Right atrium auricular region (tissue), 2 donors: Measurements from ENCODE around the gene RNF38. TPM values are rescaled to one million over a fixed set of nuclear protein-coding genes. Genes with fewer than 3 reads are reported as not detected.
A peak's percentile ranks its signal among the peaks of the same experiment; 100 is the strongest.
"Not testable (repeated sequence)": the region's sequence is repeated elsewhere in the genome, so short reads cannot be mapped to it uniquely, and the experiment has no call there.

Source experiments
- DNase-seq: peaks from one replicate; pipeline ENCODE4 v3.0.0-alpha.2; 2019; ENCODE audit warnings: low spot score
- H3K27ac ChIP-seq, 2 donors: fragments of 200-600 bp; sonication (generic); 1 replicate in 1 of 2; 2 replicates in 1 of 2; pipeline ENCODE4 v1.5.1; 2016 to 2019
- H3K27me3 ChIP-seq, 2 donors: fragments of 200-600 bp; sonication (generic); one replicate each; pipeline versions ENCODE4 v1.5.1 to v1.6.0; 2017 to 2019
- H3K36me3 ChIP-seq: fragments of 200-600 bp; sonication (generic); one replicate; pipeline ENCODE4 v1.5.1; 2016
- H3K4me1 ChIP-seq, 2 donors: fragments of 200-600 bp; sonication (generic); one replicate each; pipeline versions ENCODE4 v1.5.1 to v1.6.0; 2017 to 2019
- H3K4me3 ChIP-seq, 2 donors: fragments of 200-600 bp; sonication (generic); 1 replicate in 1 of 2; 2 replicates in 1 of 2; pipeline ENCODE4 v1.5.1; 2017 to 2019; ENCODE audit warnings: mild to moderate bottlenecking in 1 of 2, moderate library complexity in 1 of 2
- H3K9me3 ChIP-seq, 2 donors: fragments of 200-600 bp; sonication (generic); one replicate each; pipeline ENCODE4 v1.5.1; 2019
- total RNA-seq, 2 donors: library from RNA; depleted of rRNA; stranded (reverse); fragments of >200 nt; gene quantifications; one replicate each; pipeline ENCODE4 v1.1.0, GENCODE V29; 2016
- TF ChIP-seq, protein P1 (sequence below), 2 donors: fragments of 200-600 bp; sonication (generic); IDR thresholded peaks; one replicate each; pipeline ENCODE4 v1.5.1; 2019; ENCODE audit warnings: antibody characterized with exemption in 2 of 2

RNF38 gene
- total RNA-seq, result 10 to 100 TPM; 21.4 to 38.6 TPM

DNA sequence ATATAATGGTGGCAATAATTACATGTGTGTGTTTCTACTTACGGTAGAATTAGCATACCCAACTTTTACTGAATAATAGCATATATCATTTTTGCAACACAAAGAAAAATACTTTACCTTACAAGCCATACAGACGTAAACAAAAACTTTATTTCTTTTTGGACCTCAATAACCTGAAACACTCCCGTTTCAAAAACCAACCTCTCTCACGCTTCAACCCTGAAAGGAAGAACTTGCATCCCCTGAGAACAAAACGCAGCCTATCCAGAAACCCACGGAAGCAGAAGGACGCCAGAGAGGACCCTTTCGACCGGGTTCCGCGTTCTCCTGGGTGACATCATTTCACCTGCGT, at the start of gene RNF38:
Gene RNF38 (minus strand): TSS at position 290 of the 352 bp plus-strand sequence. CDS start 161 bp downstream, at position 129.
- peak within 1 kb of the TSS; percentile 94 to 96 for H3K27ac ChIP-seq
- peak within 1 kb of the TSS; percentile 74 to 96 for H3K4me3 ChIP-seq
- H3K36me3 ChIP-seq, result no peaks in the 10 kb centered on the region
- H3K4me1 ChIP-seq, result peaks cover 0 to 35% of the 10 kb centered on the region in 2 donors
- no peaks in the 10 kb centered on the region for H3K9me3 ChIP-seq
- DNase-seq, result no peak
- TF ChIP-seq, protein P1, sequence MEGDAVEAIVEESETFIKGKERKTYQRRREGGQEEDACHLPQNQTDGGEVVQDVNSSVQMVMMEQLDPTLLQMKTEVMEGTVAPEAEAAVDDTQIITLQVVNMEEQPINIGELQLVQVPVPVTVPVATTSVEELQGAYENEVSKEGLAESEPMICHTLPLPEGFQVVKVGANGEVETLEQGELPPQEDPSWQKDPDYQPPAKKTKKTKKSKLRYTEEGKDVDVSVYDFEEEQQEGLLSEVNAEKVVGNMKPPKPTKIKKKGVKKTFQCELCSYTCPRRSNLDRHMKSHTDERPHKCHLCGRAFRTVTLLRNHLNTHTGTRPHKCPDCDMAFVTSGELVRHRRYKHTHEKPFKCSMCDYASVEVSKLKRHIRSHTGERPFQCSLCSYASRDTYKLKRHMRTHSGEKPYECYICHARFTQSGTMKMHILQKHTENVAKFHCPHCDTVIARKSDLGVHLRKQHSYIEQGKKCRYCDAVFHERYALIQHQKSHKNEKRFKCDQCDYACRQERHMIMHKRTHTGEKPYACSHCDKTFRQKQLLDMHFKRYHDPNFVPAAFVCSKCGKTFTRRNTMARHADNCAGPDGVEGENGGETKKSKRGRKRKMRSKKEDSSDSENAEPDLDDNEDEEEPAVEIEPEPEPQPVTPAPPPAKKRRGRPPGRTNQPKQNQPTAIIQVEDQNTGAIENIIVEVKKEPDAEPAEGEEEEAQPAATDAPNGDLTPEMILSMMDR (IDR thresholded peaks at IDR 0.05), result no peak
- no peaks in the 10 kb centered on the region for H3K27me3 ChIP-seq

DNA sequence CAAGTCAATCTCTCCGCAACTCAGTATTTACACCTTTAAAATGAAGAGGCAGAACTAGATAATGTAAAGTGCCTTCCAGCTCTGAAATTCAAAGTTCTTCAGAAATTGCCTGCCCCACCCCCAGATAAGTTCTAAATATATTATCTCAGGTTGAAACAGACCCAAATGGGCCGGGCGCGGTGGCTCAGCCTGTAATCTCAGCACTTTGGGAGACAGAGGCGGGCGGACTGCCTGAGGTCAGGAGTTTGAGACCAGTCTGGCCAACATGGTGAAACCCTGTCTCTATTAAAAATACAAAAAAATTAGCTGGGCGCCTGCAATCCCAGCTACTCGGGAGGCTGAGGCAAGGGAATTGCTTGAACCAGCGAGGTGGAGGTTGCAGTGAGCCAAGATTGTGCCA, 48.5 kb upstream of the RNF38 start:
- H3K4me1 ChIP-seq, result peaks cover 0 to 12% of the 10 kb centered on the region in 2 donors
- H3K36me3 ChIP-seq, DNase-seq, H3K27ac ChIP-seq, H3K9me3 ChIP-seq, H3K4me3 ChIP-seq, H3K27me3 ChIP-seq: not testable (repeated sequence)

DNA sequence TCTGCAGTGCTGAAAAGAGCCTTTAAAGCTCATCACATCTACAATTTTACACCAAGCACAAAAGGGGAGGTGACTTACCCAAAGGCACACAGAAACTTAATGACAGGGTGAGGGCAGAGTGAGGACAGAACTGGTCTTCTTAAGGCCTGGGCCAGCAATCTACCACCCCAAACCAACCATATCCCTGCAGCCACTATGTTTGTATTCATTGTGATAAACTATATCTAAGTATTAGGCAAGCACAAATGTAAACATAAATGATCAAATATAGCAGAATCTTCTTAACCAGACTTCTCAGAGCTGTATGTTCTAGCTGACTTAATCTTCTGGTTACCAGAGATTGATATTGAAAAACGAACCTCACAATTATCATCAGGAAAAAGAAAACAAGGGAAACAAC, 47.9 kb upstream of the RNF38 start:
- Histone ChIP-seq H3K4me1 (peaks cover 0 to 12% of the 10 kb centered on the region in 2 donors), H3K27me3 (no peaks in the 10 kb centered on the region)
- no peak for DNase-seq

DNA sequence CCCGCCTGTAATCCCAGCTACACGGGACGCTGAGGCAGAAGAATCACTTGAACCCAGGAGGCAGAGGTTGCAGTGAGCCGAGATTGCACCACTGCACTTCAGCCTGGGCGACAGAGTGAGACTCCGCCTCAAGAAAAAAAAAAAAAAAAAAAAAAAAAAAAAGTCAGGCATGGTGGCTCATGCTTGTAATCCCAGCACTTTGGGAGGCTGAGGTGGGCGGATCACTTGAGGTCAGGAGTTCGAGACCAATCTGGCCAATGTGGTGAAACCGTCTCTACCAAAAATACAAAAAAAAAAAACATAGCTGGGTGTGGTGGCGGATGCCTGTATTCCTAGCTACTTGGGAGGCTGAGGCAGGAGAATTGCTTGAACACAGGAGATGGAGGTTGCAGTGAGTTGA, 46.6 kb upstream of the RNF38 start:
- not testable (repeated sequence) for H3K9me3 ChIP-seq, H3K27me3 ChIP-seq, H3K4me3 ChIP-seq, H3K36me3 ChIP-seq, DNase-seq, H3K27ac ChIP-seq
- peaks cover 0 to 26% of the 10 kb centered on the region in 2 donors for H3K4me1 ChIP-seq

More for the DNA sequence above, 47.9 kb upstream of the RNF38 start:
- TF ChIP-seq, protein P1 (IDR thresholded peaks at IDR 0.05), result no peak
- Histone ChIP-seq H3K4me3 (no peak overlapping the region), H3K9me3 (no peaks in the 10 kb centered on the region), H3K36me3 (no peaks in the 10 kb centered on the region), H3K27ac (no peak overlapping the region)

DNA sequence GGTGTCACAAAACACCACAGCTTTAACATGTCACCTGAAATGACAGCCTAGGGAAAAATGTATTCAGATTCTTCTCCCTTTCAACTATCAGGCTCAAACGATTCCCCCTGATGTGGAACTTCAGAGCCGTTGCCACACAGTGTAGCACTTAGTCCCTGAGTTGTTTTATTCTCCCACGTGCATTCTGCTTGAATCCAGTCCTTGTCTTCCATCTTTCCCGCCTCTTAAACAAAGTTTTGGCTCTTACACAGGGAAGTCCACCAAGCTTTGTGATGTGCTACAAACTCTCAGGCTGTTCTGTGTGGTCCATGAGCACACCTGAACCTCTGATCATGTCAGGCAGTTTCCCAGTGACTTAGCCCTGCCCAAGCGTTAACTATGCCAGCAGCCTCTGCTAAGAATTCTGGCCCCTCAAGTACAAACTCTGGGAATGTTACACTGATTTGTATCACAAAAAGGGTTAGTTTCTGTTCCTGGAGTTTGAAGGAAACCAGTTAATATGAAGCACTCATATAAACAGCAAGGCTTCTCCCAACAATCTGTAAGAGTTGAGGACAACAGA, 45.8 kb upstream of the RNF38 start:
- Histone ChIP-seq H3K27me3 (no peaks in the 10 kb centered on the region), H3K36me3 (no peaks in the 10 kb centered on the region), H3K9me3 (no peaks in the 10 kb centered on the region), H3K4me3 (no peak overlapping the region), H3K27ac (no peak overlapping the region), H3K4me1 (peaks cover 0 to 28% of the 10 kb centered on the region in 2 donors)
- no peak for DNase-seq
- TF ChIP-seq, protein P1 (IDR thresholded peaks at IDR 0.05), result no peak

DNA sequence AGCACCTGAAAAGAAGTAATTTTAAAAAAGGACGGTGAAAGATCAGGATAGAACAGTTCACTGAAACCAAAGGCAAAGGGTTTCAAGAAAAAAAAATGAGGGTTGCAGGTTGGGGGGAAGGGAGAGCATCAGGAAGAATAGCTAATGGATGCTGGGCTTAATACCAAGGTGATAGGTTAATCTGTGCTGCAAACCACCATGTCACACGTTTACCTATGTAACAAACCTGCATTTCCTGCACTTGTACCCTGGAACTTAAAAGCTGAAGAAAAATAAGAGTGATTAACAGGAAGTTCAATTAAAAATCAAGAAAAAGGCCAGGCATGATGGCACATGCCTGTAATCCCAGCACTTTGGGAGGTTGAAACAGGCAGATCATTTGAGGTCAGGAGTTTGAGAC, 44.1 kb upstream of the RNF38 start:
- no peaks in the 10 kb centered on the region for H3K36me3 ChIP-seq
- H3K4me1 ChIP-seq, result peaks cover 0 to 28% of the 10 kb centered on the region in 2 donors
- no peak overlapping the region for H3K27ac ChIP-seq
- no peaks in the 10 kb centered on the region for H3K27me3 ChIP-seq
- H3K4me3 ChIP-seq, result no peak overlapping the region
- TF ChIP-seq, protein P1 (IDR thresholded peaks at IDR 0.05), result no peak
- no peaks in the 10 kb centered on the region for H3K9me3 ChIP-seq
- DNase-seq, result no peak

DNA sequence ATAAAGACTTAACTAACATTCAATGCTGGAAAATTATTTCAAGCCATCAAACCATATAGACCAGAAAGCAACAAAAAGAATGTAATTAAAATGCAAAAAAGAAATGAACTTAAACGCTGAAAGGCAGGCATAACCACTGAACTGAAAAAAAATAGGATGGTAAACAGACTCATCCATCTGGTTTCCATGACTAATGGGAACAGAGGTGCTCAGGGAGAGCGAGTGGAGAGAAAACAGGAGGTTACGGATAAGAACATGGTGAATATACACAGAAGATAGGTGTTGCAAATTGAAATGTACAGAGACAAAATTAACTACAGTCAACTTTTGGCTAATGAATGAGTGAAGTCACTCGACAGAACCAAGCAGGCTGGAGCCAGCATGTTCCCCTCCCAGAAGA, 43.5 kb upstream of the RNF38 start:
- Histone ChIP-seq H3K4me1 (peaks cover 0 to 25% of the 10 kb centered on the region in 2 donors), H3K27ac (no peak overlapping the region), H3K27me3 (no peaks in the 10 kb centered on the region), H3K36me3 (no peaks in the 10 kb centered on the region), H3K9me3 (no peaks in the 10 kb centered on the region), H3K4me3 (no peak overlapping the region)
- TF ChIP-seq, protein P1 (IDR thresholded peaks at IDR 0.05), result no peak
- DNase-seq, result no peak
